Keratinocyte (primary cell): ENCODE results near the gene ZMIZ1. TPM values are rescaled to one million over a fixed set of nuclear protein-coding genes. Genes with fewer than 3 reads are reported as not detected.

Source experiments
- DNase-seq: peaks from one replicate; pipeline ENCODE4 v3.0.0-alpha.2; 2011; ENCODE audit warnings: low read depth, missing footprints, low spot score
- FAIRE-seq: peaks from 2 replicates; lab custom pipeline; 2011; peaks lifted over from hg19 to GRCh38; lab: Jason Lieb, UNC
- H2AFZ ChIP-seq: 2 replicates; pipeline ENCODE4 v1.6.0; 2012; ENCODE audit warnings: low read length, control low read depth, inconsistent platforms; ENCODE audit not compliant: control insufficient read depth
- H3K27ac ChIP-seq: 2 replicates; pipeline ENCODE4 v1.5.1; 2011; ENCODE audit warnings: low read length; ENCODE audit not compliant: control insufficient read depth, insufficient read depth
- H3K27me3 ChIP-seq: 3 replicates; pipeline ENCODE4 v1.6.0; 2011; ENCODE audit warnings: low read length; ENCODE audit not compliant: control insufficient read depth, insufficient read depth; ENCODE audit errors: extremely low read depth
- H3K36me3 ChIP-seq, 2 experiments: 2 replicates in 1 of 2; 3 replicates in 1 of 2; pipeline ENCODE4 v1.5.1; 2011; ENCODE audit warnings: low read length in 2 of 2, mild to moderate bottlenecking in 1 of 2; ENCODE audit not compliant: control insufficient read depth in 2 of 2, insufficient read depth in 2 of 2; ENCODE audit errors: extremely low read depth in 1 of 2
- H3K4me1 ChIP-seq: 3 replicates; pipeline ENCODE4 v1.5.1; 2011; ENCODE audit warnings: low read length; ENCODE audit not compliant: control insufficient read depth, insufficient read depth; ENCODE audit errors: extremely low read depth
- H3K4me2 ChIP-seq: 3 replicates; pipeline ENCODE4 v1.6.0; 2011; ENCODE audit warnings: low read depth, low read length; ENCODE audit not compliant: control insufficient read depth, insufficient read depth; ENCODE audit errors: extremely low read depth
- H3K4me3 ChIP-seq, 3 experiments: fragments of 200-600 bp in 1 of 3; sonication (generic) in 1 of 3; 2 replicates in 2 of 3; 3 replicates in 1 of 3; pipeline ENCODE4 v1.5.1; 2011 to 2016; ENCODE audit warnings: low read length in 3 of 3, mild to moderate bottlenecking in 3 of 3, control low read depth in 2 of 3, inconsistent platforms in 1 of 3, low read depth in 1 of 3, mixed read lengths in 1 of 3, mixed run types in 1 of 3, moderate library complexity in 1 of 3; ENCODE audit not compliant: control insufficient read depth in 2 of 3, insufficient read depth in 2 of 3; ENCODE audit errors: extremely low read depth in 1 of 3
- H3K79me2 ChIP-seq: 2 replicates; pipeline ENCODE4 v1.6.0; 2012; ENCODE audit warnings: low read length; ENCODE audit not compliant: control insufficient read depth, insufficient read depth
- H3K9ac ChIP-seq: 3 replicates; pipeline ENCODE4 v1.6.0; 2011; ENCODE audit warnings: low read length; ENCODE audit not compliant: control insufficient read depth, insufficient read depth; ENCODE audit errors: extremely low read depth
- H3K9me1 ChIP-seq: 3 replicates; pipeline ENCODE4 v1.6.0; 2011; ENCODE audit warnings: low read length; ENCODE audit not compliant: control insufficient read depth, insufficient read depth; ENCODE audit errors: extremely low read depth
- H3K9me3 ChIP-seq: 2 replicates; pipeline ENCODE4 v1.5.1; 2012; ENCODE audit warnings: low read depth, low read length; ENCODE audit not compliant: control insufficient read depth
- H4K20me1 ChIP-seq: 3 replicates; pipeline ENCODE4 v1.6.0; 2011; ENCODE audit warnings: low read length; ENCODE audit not compliant: control insufficient read depth, insufficient read depth; ENCODE audit errors: extremely low read depth
- CTCF ChIP-seq, 3 experiments: IDR thresholded peaks in 1 of 3; conservative IDR thresholded peaks in 1 of 3; optimal IDR thresholded peaks in 1 of 3; 2 replicates in 2 of 3; 3 replicates in 1 of 3; pipeline versions ENCODE3 to v1.5.1; 2011; ENCODE audit warnings: low read length in 3 of 3, mild to moderate bottlenecking in 3 of 3, moderate library complexity in 2 of 3, control low read depth in 1 of 3, inconsistent platforms in 1 of 3; ENCODE audit not compliant: insufficient read depth in 2 of 3; ENCODE audit errors: extremely low read depth in 1 of 3
- EZH2 ChIP-seq: IDR thresholded peaks from one replicate; pipeline ENCODE4 v1.6.1; 2012; ENCODE audit warnings: inconsistent platforms, mild to moderate bottlenecking, low read length, moderate library complexity
- dilution Hi-C: fragments of 300-500 bp; cut with MboI; formaldehyde crosslinking; loops from one replicate; pipeline ENCODE4 v1.7.0; 2020; ENCODE audit warnings: low sequenced_read_pairs; ENCODE audit not compliant: extremely low pct_ligation_motif_present
- polyA plus RNA-seq, 5 experiments: library from polyadenylated mRNA; depleted of rRNA in 3 of 5; stranded (reverse) in 3 of 5; stranded (forward) in 1 of 5; unstranded in 1 of 5; fragments of >200 nt; gene quantifications; 1 replicate in 1 of 5; 2 replicates in 3 of 5; 3 replicates in 1 of 5; pipeline versions ENCODE4 v1.2.1 to v1.2.3, GENCODE V29; 2011 to 2012; ENCODE audit warnings: missing spikeins in 2 of 5, low read depth in 1 of 5, low replicate concordance in 1 of 5

ZMIZ1 gene
- polyA plus RNA-seq, 1 donor (not counting 4 experiments of a cell fraction or from before 2014, with no cell fraction given) = 1.8 TPM

DNA sequence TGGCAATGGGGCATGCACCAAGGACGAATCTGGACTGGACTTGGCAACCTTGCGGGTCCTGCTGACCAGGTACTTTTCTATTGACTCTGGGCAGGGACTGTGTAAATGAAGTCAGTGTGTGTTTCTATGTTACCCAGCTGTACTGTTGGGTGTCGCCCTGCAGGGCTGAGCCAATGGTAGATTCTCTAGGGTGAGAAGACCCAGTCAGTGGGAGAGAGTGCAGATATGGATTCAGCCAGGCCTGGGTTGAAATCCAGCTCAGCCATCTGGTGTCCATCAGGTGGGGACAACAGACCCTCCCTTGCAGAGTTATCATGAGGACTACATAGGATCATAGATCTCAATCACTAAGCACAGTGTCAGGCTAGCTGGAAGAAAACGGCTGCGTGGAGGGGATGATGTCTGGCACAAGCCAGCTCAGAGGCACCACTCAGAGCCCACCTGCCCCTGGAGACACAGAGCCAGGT lies 273.6 kb downstream of the ZMIZ1 start:
- Histone ChIP-seq H2AFZ (no peak overlapping the region), H3K9me3 (no peaks in the 10 kb centered on the region), H3K27ac (no peak overlapping the region), H3K9me1 (no peaks in the 10 kb centered on the region), H3K9ac (no peak overlapping the region), H3K79me2 (peaks cover under 1% of the 10 kb centered on the region), H3K4me2 (no peak overlapping the region), H4K20me1 (no peaks in the 10 kb centered on the region), H3K4me1 (peaks cover 9% of the 10 kb centered on the region), H3K27me3 (no peaks in the 10 kb centered on the region), H3K4me3 (no peak overlapping the region), H3K36me3 (no peaks in the 10 kb centered on the region)
- no peak for FAIRE-seq
- dilution Hi-C loops = no loop called here
- TF ChIP-seq EZH2 = no peak
- no peak for TF ChIP-seq CTCF (optimal IDR thresholded peaks at IDR 0.05 in 1 of 3, IDR thresholded peaks at IDR 0.05 in 1 of 3, conservative IDR thresholded peaks at IDR 0.05 in 1 of 3; ENCODE audit: extremely low read depth in 1 of 3, insufficient read depth in 2 of 3, low read length in 3 of 3)
- no peak for DNase-seq

- Histone ChIP-seq H3K4me2 (no peak overlapping the region), H3K4me1 (peaks cover 9% of the 10 kb centered on the region), H2AFZ (no peak overlapping the region), H3K36me3 (no peaks in the 10 kb centered on the region), H4K20me1 (no peaks in the 10 kb centered on the region), H3K9me3 (no peaks in the 10 kb centered on the region), H3K27ac (no peak overlapping the region), H3K79me2 (peaks cover 7% of the 10 kb centered on the region), H3K9me1 (no peaks in the 10 kb centered on the region), H3K9ac (no peak overlapping the region), H3K4me3 (no peak overlapping the region), H3K27me3 (no peaks in the 10 kb centered on the region)
- TF ChIP-seq CTCF (optimal IDR thresholded peaks at IDR 0.05 in 1 of 3, IDR thresholded peaks at IDR 0.05 in 1 of 3, conservative IDR thresholded peaks at IDR 0.05 in 1 of 3; ENCODE audit: extremely low read depth in 1 of 3, insufficient read depth in 2 of 3, low read length in 3 of 3) (no peak), EZH2 (no peak)
- DNase-seq (no peak), FAIRE-seq (no peak)
- dilution Hi-C loops = no loop called here
Observed at GRCh38 chr10:79342811-79343561, 274.2 kb downstream of the ZMIZ1 start.
